GM19395 (cell line): ENCODE data around the gene DDA1.
"Not testable (repeated sequence)": the region's sequence is repeated elsewhere in the genome, so short reads cannot be mapped to it uniquely, and the experiment has no call there.

Experiments
- ATAC-seq: cut with Tn5 transposase; IDR thresholded peaks from one replicate; pipeline ENCODE4 v1.9.1; 2021; ENCODE audit warnings: mild to moderate bottlenecking, moderate library complexity; ENCODE audit not compliant: unreplicated experiment

DDA1 gene

GRCh38 chr19:17309198-17309964 lies at the start of gene DDA1:
Gene DDA1, plus strand, starts transcription at chr19:17309563. Its CDS starts 92 bp downstream, at chr19:17309655.
- ATAC-seq = peak; percentile 58

DNA sequence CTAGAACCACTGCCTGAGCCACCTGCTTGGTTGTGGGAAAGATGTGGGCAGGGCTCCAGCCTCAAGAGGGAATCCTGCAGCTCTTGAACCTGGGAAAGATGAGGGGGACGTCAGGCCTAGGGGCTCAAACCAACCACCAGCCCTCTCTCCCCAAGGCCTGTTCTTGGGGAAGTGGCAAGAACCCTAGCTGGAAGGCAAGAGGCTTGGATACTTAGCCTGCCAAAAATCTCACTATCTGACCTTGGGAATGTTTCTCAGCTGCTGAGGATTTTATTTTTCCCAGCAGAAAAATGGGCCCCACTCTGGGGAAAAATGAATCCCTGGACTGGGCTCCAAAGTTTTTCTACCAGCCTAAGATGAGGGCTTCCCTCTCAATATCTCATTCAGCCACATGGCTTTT lies 49.4 kb upstream of the DDA1 start:
- ATAC-seq = no peak

DNA sequence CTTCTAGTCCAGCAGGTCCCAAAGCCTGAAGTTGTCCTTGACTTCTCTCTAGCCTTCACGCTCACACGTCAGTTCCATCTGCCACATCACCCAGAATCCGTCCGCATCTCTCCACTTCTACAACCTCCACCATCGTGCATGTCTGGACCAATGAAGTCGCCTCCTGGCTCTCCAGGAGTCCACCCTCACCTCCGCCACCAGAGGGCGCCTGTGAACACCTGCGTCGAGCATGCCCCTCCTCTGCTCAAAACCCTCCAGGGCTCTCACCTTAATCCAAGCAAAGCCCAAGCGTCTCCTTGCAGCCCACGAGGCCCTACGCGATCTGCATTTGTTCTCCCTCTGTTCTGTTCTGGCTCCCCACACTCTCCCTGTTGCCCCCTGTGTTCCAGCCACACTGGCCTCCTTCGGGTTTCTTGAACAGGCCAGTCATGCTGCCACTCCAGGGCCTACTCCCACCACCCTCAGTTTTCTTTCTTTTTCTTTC lies 48.5 kb upstream of the DDA1 start:
- peak; percentile 86 for ATAC-seq

DNA sequence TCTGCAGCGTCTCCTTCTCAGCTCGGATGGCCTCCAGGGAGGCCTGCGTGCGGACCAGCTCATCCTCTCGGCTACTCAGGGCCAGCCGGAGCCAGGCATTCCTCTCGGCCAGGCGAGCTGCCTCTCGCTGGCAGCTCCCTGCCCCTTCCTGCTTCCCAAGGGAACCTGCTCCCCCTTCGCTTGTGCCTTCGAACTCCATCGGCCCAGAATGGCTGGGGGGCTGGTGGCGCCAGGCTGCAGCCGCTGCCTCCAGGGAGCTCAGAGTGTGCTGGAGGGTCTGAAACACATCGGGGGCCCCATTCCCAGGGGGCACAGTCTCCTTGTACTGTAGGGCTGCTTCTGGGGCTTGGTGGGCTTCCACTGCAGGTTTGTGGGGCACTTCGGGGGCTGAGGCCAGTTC lies 46.8 kb upstream of the DDA1 start:
- ATAC-seq = no peak

GRCh38 chr19:17263712-17264640 lies 45.4 kb upstream of the DDA1 start:
- no peak for ATAC-seq

GRCh38 chr19:17264641-17264979 lies 44.8 kb upstream of the DDA1 start, which contains the start of gene USHBP1:
Gene USHBP1, minus strand, starts transcription at chr19:17264745. Its CDS starts 446 bp downstream, at chr19:17264299.
- ATAC-seq = no peak

DNA sequence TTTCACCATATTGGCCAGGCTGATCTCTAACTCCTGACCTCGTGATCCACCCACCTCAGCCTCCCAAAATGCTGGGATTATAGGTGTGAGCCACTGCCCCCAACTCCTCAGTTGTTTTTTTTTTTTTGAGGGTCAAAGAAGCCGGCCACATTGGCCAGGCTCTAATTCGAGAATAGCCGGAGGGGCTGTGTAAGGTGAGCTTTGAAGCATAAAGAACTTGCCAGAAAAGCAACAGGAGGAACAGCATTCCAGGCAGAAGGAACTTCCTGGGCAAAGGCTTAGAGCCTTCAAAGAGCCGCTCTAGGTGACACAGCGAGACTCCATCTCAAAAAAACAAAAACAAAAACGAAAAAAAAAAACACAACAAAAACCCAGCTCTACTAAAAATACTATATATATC lies 43.3 kb upstream of the DDA1 start:
- ATAC-seq = no peak

- peak; percentile 28 for ATAC-seq
These were observed 42.8 kb upstream of the DDA1 start for GRCh38 chr19:17266589-17266974.

GRCh38 chr19:17266975-17267788 lies 42.2 kb upstream of the DDA1 start, which contains the start of gene BABAM1:
Gene BABAM1, plus strand, starts transcription at chr19:17267443. Its CDS starts 1,364 bp downstream, at chr19:17268807.
- ATAC-seq = peak; percentile 92

GRCh38 chr19:17268754-17269153 lies 40.6 kb upstream of the DDA1 start:
- ATAC-seq = no peak

DNA sequence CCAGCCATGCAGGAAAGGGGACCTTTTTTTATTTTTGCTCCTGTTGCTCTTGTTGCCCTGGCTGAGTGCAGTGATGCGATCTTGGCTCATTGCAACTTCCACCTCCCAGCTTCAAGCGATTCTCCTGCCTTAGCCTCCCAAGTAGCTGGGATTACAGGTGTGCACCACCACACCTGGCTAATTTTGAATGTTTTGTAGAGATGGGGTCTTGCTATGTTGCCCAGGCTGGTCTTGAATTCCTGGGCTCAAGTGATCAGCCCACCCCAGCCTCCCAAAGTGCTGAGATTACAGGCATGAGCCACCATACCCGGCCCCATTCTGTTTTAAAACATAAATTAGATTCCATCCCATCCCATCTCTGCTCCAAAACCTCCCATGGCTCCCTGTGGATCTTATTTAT lies 34.5 kb upstream of the DDA1 start:
- ATAC-seq = not testable (repeated sequence)

DNA sequence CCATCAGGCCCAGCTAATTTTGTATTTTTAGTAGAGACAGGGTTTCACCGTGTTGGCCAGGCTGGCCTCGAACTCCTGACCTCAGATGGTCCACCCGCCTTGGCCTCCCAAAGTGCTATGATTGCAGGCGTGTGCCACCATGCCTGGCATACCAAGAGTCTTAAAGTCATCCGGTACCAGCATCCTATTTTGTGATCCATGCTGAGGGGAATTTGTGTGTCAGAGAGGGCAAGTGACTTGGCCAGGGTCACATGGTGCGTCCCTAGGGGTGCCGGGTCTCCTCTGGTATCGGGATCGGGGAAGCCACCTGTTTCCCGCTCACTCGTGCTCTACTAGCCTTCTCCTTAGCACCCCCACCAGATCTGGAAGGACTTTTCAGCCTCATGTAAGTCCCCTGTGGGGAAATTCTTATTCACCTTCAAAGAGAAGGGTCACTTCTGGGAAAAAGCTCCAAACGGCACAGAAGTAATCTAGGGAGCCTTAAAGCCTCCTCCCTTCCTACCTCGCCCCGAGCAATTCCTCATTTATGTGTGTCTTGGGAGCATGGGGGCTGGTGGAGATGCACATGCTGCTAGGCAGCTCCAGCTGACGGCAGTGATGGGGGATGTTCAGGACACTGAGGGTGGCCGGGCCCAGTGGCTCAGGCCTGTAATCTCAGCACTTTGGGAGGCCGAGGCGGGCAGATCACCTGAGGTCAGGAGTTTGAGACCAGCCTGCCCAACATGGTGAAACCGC lies 33.8 kb upstream of the DDA1 start:
- ATAC-seq = no peak

GRCh38 chr19:17279436-17279835 lies 29.9 kb upstream of the DDA1 start:
- no peak for ATAC-seq

DNA sequence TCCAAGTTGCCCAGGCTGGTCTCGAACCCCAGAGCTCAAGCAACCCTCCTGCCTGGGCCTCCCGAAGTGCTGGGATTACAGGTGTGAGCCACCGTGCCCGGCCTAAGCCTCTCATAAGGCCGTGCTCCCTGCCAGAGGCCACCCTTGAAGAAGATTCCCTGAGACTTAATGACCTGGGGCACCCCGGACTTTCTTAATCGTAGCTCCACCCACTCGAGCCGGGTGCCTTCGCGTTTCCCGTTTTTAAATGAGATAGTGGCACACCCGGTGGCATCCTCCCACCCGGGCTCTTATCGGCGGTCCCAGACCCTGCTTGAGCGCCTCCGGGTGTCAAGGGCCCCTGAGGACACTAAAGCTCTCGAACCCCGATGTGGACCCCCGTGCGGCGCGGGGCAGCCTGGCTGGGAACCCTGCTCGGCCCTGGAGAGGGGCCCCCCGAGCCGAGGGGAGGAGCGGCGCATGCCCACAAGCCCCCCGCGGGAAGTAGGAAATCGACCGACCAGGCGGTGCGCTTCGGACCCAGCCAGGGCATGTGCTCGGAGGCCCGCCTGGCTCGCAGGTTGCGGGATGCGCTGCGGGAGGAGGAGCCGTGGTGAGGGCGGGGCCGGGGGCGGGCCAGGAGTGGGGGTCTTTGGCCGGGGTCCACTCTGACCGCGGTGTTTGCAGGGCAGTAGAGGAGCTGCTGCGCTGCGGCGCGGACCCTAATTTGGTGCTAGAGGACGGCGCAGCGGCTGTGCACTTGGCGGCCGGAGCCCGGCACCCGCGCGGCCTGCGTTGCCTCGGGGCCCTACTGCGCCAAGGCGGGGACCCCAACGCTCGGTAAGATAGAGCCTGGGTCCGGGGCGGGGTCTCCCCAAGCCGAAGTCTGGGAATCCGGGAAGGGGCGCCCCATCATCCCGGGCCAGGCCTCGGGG lies 27.7 kb upstream of the DDA1 start, which contains the start of gene ANKLE1:
ANKLE1 (plus strand) TSS at position 511 of the 914 bp plus-strand sequence; CDS start at position 531, 20 bp downstream.
- no peak for ATAC-seq

GRCh38 chr19:17282488-17283125 lies 26.8 kb upstream of the DDA1 start:
- ATAC-seq = no peak

GRCh38 chr19:17283504-17283996 lies 25.8 kb upstream of the DDA1 start:
- no peak for ATAC-seq

GRCh38 chr19:17285415-17286135 lies 23.8 kb upstream of the DDA1 start:
- ATAC-seq = no peak

GRCh38 chr19:17286263-17286662 lies 23.1 kb upstream of the DDA1 start:
- no peak for ATAC-seq
